Lower leg skin (tissue), 4 donors: ENCODE measurements around the gene CPXM2. TPM values are rescaled to one million over a fixed set of nuclear protein-coding genes. Genes with fewer than 3 reads are reported as not detected.

ENCODE experiments used
- DNase-seq, 2 donors: peaks; one replicate each; pipeline ENCODE4 v3.0.0-alpha.2; 2019; ENCODE audit warnings: low spot score in 2 of 2
- H3K4me3 ChIP-seq: fragments of 200-600 bp; sonication (generic); 2 replicates; pipeline ENCODE4 v1.5.1; 2017; ENCODE audit warnings: mild to moderate bottlenecking, low read depth; ENCODE audit not compliant: poor library complexity, severe bottlenecking
- CTCF ChIP-seq, 3 donors: fragments of 450-650 bp; IDR thresholded peaks; one replicate each; pipeline ENCODE4 v1.5.1; 2016; ENCODE audit warnings: antibody characterized with exemption in 3 of 3, mild to moderate bottlenecking in 3 of 3, moderate library complexity in 2 of 3
- POLR2A ChIP-seq, 2 donors: fragments of 450-650 bp; IDR thresholded peaks; one replicate each; pipeline ENCODE4 v1.6.1; 2016 to 2017; ENCODE audit warnings: antibody characterized with exemption in 2 of 2, mild to moderate bottlenecking in 1 of 2, moderate library complexity in 1 of 2
- WGBS, 2 donors: methylation state at CpG; one replicate each; pipeline ENCODE4 v1.1.5; 2018; 5-methylcytosine and 5-hydroxymethylcytosine counted together
- intact Hi-C: fragments of 100-400 bp; cut with DNase I; formaldehyde crosslinking; loops from one replicate; pipeline ENCODE4 v1.15.0; 2023; ENCODE audit warnings: low total_unique reads
- total RNA-seq, 4 donors: library from RNA; depleted of rRNA; stranded (reverse); fragments of >200 nt; gene quantifications; one replicate each; pipeline ENCODE4 v1.1.0, GENCODE V29; 2016

Gene CPXM2
- total RNA-seq, 4 donors from 2014 or later = 1.6 to 7.0 (median 4.9) TPM

DNA sequence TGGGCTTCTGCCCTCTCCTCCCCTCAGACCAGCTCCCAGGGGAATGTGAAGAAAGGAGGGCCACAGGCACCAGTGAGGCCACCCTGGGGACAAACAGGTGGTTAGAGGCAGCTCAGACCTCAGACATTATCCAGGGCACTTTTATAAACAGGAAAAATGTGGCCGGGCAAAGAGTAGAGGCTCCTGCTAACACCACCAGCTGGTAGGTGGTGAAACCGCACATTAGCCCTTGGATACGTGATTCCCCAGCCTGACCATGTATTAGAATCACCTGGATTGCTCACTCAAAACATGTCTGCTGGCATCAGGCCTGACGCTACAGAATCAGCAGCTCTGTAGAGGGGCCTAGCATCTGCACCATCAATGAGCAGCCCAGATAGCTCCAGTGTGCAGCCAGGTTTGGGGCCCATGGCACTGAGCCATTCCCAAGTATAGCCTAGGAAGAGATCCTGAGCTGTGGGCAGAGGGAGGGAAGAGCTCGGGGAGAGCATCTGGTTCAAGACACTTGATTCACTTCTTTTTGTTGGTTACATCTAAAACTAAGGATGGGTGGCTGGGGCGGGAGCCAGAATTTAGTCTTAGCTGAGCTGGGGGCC is 188.3 kb downstream of the CPXM2 start:
- 84 to 85% methylated on average over 6 of the region's 6 CpGs for WGBS, 2 donors
- DNase-seq = peak in 1 of 2 donors; percentile 74
- H3K4me3 ChIP-seq = no peak overlapping the region
- intact Hi-C loops = no loop called here
- TF ChIP-seq CTCF (IDR thresholded peaks at IDR 0.05) (no peak), POLR2A (IDR thresholded peaks at IDR 0.05) (no peak)

Other genes with a start within 250 kb of the CPXM2 start
- gene GPR26, start 225.5 kb downstream of the CPXM2 start, total RNA-seq = not detected
- gene CHST15, start 201.8 kb upstream of the CPXM2 start, total RNA-seq = 10 to 100 TPM; 17.6 to 29.8 (median 19.4) TPM